NCI-H2196 treated with DMSO at 0.1 percent for 48 hours (cell line): ENCODE data around the gene SNX22.

ENCODE experiments used
- DNase-seq: peaks from one replicate; lab custom pipeline; 2025; ENCODE audit not compliant: unreplicated experiment; lab: John Stamatoyannopoulos, UW

Gene SNX22

DNA sequence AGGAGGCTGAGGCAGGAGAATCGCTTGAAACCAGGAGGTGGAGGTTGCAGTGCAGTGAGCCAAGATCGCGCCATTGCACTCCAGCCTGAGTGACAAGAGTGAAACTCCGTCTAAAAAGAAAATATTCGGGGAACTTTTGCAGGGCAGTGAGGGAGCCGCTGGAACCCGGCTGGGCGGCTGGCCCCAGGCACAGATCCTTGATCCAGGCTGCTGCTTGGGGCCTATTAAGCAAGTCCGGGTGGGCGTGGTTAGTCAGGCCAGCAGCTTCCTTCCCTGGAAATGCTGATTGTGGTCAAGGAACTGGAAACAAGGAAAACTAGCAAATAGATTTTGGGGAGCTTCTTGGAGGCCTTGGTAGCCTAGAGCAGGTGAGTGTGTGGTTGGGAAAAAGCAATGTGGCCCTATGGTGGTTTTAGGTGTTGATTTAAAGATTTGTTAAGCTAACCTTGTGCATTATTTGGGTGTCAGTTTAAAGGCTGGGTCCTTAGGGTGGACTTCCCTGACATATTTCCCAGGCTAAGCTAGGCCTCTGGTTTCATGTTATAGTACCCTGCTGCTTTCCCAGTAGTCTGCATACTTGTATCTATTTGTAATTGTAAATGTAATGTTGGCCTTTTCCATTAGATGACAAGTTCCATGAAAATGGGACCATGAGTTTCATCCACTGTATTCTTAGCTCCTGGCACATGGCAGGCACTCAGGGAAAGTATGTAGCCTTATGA lies 17.7 kb upstream of the SNX22 start:
- DNase-seq = no peak

DNA sequence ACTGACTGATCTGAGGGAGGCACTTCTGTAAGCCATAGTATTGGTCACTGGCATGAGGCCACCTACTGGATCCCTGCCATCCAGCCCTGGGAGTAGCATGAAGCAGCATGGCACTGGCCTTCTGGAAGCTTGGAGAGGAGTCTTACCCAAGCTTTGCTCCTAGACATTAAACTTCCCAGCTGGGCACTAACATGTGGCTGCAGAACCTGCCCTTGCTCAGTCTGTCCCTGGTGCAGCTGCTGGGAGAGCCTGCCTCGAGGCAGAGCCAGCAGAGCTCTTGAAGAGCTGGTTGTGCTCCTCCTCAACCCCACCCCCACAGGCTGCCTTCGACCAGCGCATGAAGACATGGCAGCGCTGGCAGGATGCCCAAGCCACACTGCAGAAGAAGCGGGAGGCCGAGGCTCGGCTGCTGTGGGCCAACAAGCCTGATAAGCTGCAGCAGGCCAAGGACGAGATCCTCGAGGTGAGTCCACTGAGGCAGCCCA lies 17.1 kb upstream of the SNX22 start:
- peak; percentile 20 for DNase-seq

DNA sequence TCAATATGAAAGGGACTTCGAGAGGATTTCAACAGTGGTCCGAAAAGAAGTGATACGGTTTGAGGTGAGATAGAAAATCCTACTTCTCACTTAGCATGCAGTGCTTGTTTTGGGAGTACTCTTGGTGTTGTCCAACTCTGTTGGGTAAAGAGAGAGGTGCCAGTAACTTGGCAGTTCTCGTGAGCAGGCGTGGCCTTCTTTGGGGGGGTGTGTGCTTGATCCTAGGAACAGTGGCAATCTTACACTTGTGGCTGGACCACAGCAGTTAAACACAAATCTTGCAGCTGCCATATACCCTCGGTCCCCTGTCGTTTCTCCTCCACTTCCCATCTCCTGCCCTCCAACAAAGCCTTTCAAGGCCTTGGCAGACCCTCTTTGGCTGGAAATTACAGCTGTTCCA lies 15.2 kb upstream of the SNX22 start:
- no peak for DNase-seq

DNA sequence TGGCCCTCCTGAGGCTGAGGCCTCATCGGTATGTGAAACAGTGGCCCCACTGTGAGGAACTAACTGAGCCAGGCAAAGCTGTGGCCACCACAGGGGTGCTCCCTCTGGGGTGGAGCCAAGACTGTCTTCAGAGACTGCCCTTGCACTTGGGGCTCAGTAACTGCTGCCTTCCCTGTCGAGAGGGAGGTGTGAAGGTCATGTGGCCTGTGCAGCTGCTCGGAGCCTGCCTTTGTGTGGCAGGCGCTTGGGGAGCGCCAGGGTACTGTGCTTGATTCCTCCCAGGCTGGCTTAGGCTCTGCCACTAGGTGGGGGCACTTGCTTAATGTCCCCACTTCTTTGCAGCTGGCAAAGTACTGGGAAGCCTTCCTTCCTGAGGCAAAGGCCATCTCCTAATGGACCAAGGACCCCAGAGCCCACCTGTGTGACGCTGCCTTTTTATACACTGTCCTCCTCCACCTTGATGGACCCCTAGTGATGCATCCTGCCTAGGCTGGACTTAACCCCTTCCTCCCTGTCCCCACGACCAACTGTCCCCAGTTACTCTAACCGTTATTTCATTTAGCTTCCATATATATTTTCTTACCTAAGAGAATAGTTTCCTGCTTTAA lies 14.2 kb upstream of the SNX22 start:
- no peak for DNase-seq

DNA sequence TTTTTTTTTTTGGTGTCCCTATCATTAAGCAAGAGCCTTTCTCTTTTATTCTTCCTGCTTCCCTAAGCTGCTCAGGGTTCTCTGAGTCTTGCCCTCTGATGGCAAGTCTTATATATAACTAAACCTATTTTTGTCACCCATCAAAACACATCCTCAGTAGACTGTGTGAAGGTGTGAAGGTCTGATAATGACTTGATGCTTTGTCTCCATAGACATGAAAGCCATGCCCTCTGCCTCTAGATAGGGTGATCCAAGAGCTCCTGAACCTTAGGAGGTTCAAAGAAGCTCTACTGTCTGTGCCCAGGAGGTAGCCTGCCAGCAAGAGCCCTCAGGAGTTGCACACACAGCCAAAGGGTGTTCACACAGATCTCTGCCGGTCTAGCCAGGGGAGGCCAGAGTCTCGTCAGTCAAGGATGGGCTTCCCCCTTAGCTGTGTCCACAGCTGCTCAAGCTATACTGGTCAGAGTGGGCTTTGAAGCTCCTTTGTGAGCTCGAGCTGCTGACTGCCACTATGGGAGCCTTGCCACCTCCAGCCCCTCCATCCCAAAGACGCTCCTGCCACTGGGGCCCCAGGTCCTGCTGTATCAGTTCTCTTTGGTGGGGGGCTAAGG lies 13.1 kb upstream of the SNX22 start:
- DNase-seq = no peak

DNA sequence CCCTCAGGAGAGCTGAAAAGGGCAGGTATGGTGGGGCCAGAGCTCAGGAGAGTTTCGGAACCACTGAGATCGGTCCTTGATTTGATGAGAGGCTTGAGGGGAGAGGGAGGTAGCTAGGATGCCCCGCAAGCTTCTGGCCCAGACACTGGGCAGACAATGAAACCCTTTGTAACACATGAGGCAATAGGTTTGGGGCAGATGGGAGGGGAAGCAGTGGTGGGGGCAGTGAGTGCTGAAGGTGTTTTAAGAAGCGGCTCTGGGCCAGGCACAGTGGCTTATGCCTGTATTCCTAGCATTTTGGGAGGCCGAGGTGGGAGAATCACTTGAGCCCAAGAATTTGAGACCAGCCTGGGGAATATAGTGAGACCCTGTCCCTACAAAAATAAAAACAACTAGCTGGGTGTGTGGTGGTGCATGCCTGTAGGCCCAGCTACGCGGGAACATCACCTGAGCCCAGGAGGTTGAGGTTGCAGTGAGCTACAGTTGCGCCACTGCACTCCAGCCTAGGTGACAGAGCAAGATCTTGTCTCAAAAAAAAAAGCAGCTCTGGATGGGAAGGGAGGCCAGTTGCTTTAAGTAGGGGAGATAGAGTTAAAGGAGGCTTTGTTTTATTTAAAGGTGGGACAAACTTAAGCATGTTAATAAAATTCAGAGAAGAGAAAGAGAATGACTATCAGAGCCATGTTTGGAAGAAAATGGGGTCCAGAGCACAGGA lies 9.6 kb upstream of the SNX22 start:
- no peak for DNase-seq

DNA sequence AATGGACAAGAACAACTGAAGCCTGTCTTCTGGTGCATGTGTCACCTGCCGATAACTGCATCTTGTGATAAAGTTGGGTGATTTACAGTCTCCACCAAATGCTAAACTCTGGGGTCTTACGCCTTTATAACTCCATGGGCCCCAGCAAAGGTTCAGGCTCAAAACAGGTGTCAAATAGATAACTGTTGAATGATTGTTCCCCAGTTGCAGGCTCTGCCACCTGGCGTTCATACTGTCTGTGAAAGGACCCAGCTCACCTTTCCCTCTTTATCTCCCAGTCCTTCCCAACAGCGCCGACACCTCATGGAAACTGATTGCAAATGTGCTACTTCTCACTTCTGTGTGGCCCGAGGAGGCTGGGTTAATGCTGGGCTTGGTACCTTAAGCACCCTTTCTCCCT lies 8.3 kb upstream of the SNX22 start:
- no peak for DNase-seq

DNA sequence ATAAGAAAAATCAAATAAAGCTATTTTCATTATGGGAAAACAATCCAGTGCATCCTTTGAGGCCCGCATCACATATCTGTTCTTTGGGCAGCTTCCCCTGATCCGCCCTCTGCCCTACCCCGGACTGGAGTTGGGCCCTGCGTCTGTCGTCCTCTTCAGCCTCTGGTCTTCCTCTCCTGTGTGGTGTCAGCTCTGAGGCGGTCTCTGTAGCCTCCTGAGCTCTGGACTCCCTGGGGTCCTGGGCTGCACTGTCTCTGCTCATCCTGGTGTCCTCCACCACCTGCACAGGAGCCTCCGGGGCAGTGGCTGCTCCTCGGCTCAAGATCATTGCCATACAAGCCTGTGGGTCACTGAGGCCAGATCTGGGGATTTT lies 7.4 kb upstream of the SNX22 start:
- no peak for DNase-seq

DNA sequence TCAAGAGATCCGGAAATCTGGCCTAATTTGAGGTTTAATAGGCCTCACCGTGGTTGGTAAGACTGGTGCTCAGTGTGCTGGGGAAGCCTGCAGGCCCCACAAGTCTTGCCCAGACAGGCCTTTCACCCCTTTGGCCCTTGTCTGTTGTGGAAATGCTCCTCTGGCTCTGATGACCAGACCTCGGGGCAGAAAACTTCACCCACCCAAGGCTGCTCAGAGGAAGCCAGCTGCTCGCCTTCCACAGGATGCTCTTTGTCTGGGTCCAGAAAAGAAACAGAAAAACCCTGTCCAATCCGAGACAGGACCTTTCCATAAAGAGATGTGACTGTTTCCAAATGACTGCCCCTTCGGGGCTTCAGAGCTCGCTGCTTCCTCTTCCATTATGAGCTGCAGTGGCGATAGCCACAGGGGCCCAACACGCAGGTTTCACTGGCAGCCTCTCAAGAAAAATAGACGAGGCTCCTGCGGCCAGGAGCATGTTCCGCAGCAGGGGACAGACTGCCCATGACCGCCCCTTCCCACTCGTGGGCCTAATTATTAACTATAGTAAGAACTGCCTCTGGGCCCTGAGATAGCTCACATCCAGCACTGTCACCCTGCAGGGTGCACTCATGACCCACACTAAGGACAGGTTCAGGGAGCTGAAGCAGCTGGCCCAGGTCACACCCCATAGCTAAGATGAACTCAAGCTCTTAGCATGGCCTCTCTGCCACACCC lies 6.8 kb upstream of the SNX22 start:
- DNase-seq = no peak

DNA sequence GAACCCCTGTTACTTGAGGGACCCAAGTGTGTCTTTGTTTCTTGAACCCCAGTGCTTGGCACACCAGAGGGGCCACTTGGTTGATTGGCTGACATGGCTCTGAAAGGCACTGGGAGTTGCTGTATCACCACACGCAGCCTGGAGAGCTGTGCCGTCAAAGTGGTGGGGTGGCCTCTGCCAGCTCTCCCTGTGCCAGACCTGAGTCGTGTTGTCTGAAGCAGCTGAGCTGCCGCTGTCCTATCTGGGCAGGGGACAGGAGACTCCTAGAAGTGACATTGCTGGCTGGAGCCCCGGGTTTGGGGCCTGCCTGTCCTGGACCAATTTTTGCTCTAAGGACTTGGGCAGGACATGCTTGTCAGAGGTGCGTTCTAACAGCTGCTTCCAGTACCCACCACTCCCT lies 5.5 kb upstream of the SNX22 start:
- no peak for DNase-seq

DNA sequence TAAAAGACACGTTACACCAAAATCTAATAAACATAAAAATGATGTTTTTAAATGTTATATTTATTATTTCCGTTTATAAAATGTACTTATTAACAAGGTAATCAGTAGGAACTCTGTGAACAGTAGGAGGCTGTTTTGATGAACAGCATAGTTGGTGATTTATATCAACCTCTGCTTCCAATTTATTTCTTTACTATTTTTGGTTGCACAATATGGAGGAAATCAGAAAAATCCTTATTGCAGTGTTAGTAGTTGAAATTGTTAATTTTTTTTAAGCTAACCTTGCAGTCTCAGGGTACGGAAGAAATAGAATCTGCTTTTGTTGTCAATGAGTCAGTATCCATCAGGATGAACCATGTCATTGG lies 5.0 kb upstream of the SNX22 start:
- no peak for DNase-seq

DNA sequence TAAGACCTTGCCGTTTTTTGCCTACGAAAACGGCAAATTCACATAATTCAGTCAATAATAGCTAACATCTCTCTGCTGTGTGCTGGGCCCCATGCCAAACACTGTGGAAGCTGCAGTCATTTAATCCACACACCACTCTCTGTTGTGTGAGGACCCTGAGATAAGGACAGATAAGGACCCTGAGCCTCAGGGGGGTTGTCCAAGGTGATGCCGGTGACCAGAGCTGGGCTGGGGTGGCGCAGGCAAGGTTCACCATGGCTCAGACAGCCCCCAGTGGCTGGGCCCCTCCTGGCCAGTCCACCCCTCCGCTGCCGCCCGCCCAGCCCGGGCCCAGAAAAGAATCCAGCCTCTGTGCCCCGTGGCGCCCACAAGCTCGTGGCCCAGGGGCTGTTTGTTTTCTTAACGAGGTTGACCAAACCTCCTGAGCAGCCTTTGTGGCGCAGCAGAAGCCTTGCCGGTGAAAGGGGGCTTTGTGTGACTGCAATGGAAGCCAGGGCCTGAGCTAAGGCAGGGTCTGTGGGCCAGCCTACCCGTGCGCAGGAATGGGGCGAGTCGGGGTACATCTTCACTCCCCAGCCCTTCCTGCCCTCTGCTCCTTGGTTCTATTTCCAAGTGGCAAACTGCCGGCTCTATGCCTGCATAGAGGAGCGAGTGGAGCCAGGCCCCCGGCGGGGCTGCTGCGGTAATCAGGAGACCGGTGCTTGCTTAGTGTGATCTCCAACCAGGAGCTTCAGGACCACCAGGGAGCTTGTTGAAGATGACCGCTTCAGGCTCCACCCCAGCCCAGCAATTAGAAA lies 4.4 kb upstream of the SNX22 start:
- DNase-seq = no peak

DNA sequence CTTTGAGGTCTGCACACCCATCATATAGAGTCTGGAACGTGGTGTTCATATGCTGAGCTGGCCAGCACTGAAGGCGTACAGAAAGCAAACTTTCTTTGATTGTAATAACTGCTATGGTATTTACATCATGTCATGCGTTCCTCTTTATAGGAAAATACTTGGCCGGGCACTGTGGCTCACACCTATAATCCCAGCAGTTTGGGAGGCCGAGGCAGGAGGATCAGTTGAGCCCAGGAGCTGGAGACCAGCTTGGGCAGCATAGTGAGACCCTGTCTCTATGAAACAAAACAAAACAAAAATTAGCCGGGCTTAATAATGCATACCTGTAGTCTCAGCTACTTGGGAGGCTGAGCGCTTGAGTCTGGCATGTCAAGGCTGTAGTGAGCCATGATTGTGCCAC lies 3.4 kb upstream of the SNX22 start:
- no peak for DNase-seq

DNA sequence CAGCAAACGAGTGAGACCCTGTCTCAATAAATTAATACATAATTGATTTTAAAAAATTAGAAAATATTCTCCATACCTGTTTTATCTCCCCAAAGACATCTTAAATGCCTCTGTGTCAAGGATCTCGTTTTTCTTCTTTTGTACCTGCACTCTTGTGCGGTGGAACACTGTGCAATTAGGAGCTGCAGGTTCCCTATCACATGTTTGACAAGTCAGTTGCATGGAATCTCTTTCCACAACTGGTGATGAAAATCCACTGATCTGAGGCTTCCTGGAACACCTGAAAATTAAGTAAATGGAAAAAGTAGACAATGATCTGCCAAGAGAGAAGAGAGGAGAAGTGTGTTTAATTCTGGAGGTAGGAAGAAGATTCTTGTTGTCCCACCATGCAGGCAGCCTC lies 3.0 kb upstream of the SNX22 start:
- no peak for DNase-seq

DNA sequence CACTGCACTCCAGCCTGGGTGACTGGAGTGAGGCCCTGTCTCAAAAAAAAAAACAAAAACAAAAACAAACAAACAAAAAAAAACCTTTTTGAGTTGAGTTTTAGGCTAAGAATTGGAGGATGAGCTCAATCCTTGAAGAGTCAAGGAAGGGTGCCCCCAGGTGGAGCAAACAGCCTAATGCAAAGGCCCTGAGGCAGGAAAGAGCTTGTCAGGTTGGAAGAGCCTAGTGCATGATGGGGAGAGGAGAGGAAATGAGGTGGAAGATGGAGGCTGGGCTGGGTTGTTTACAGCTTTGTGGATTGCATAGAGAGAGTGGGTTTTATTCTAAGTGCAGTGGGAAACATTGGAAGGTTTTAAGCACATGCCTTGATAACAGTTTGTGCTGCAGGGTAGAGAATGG lies 2.1 kb upstream of the SNX22 start:
- DNase-seq = no peak

DNA sequence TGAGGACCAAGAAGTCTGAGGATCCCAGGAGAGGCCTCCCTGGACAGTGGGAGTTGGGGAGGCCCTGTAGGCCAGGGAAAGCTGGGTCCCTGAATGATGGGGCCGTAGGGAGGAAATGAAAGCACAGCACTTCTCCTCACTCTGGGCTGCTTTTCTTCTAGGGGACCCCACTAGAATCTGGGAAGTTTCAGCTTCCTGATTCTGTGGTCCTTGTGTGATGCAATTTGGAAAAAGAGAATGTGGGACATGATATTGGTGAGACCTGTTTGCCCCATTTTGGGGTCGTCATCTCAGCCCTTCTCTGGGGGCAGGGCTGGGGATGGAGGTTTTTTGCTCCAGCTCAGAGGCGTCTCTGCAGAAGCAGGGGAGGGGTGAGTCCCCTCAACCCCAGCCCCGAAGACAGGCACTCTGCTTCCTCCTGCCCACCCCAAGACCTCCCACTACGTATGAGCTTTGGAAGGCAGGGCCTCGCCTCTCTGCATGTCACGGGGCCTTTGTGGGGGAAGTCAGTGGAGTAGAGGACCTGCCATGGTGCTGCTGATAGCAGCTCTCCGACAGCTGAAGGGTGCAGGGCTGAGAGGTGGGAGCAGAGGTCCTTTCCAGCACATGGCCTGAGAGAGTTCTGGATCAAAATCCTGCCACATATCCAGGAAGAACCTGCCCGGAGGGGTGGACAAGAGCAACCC lies 1.5 kb upstream of the SNX22 start:
- DNase-seq = no peak

DNA sequence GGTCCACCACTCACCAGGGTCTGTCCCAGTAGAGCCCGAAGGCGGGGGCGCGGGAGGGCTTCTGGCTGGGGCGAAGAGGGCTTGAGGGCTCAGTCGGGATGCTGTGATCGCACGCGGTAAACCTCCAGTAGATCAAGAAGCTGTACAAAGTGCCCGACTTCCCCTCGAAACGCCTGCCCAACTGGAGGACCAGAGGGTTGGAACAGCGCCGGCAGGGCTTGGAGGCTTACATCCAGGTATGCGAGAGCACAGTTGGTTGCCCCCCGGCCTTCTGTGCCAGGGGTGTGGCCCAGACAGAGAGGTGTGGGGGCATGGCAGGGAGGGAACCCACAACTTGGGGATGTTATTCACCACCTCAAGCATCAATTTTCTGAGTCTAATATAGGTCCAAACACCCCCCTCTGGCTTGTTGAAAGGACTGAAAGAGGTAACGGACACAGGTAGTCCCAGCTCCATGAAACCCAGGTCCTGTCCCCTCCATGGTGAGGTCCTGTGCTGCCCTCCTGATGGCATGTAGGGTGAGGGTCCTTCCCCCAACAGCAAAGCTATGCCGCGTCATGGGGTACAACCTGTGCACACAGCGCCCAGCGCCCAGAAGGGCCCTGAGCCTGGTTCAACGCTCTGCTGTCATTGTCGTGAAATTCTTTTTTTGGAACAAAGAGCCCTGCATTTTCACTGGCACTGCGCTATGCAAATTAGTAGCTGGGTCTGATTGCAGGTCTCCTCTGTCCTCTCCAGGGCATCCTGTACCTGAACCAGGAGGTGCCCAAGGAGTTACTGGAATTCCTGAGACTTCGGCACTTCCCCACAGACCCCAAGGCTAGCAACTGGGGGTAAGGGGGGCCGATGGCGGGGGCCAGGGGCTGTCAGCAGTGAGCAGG lies 1.2 kb downstream of the SNX22 start:
- no peak for DNase-seq

DNA sequence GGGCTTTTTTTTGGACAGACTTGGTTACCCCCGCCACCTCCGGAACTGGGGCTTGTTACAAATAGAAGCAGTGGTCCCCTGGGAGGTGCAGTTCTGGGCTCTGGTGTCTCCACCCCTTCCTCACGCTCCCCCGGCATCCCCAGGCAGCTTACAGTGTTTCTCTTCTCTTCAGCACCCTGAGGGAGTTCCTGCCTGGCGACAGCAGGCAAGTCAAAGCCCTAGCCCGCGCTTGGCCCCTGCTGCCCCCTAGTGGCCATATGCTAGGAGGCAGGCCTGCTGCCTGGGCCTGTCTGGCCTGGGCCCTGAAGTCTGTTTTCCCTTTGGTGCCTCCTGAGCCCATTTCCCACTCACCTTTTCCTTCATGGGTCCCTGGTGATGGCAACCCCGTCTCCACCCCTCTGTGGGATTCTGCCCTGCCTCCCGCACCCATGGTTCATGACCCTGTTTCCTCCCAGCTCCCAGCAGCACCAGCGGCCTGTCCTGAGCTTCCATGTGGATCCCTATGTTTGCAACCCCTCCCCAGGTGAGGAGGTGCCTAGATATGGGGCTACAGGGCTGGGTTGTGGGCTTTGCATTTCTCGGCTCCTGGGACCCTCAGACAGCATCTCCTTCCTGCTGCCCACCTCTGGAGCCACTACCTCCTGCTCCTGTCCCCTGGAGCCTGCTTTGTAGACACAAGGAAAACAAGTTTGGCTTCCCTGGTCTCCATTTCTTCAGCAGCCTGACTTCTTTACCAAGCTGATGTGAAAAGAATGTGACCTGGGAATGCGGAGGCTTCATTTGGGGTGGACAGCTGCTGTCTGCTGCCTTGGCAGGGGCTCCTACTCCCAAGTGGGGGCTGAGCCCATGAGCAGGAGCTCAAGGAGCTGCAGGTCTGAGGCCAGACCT lies 2.2 kb downstream of the SNX22 start:
- DNase-seq = peak; percentile 51
